ENCODE data around the gene CAMK2D. TPM values are rescaled to one million over a fixed set of nuclear protein-coding genes. Genes with fewer than 3 reads are reported as not detected.

CAMK2D gene
- total and polyA plus RNA-seq, 12 donors, result 55.6 to 286 (median 221) TPM

GRCh38 chr4:113522433-113522832 is 239.1 kb downstream of the CAMK2D start:
- no peak for TF ChIP-seq CTCF (IDR thresholded peaks at IDR 0.05)
- Histone ChIP-seq H3K4me1 (no peaks in the 10 kb centered on the region), H3K27me3 (no peaks in the 10 kb centered on the region), H3K27ac (no peak overlapping the region), H3K9me3 (no peaks in the 10 kb centered on the region), H3K36me3 (peaks cover 0 to 95% (median 3%) of the 10 kb centered on the region in 9 donors), H3K4me3 (no peak overlapping the region)
- ATAC-seq (peak in 1 of 8 donors; percentile 39), DNase-seq (no peak)
- 99 to 100% methylated on average over 2 of the region's 2 CpGs for WGBS, 2 donors
- intact Hi-C loops (cut with DNase I), result loop anchor here in 1 of 10 donors (10.0 kb wide), 1 partner anchor 48 kb away; no protein-coding TSS in a partner anchor

- intact Hi-C loops (cut with DNase I), result no loop called here
- no peak for TF ChIP-seq CTCF (IDR thresholded peaks at IDR 0.05)
- peaks cover 0 to 98% (median 33%) of the 10 kb centered on the region in 9 donors for H3K36me3 ChIP-seq
- WGBS, 2 donors, result 53% methylated on average over 2 of the region's 2 CpGs
- no peak for DNase-seq
- no peak overlapping the region for H3K4me3 ChIP-seq
- H3K4me1 ChIP-seq, result peaks cover 0 to 11% (median 0%) of the 10 kb centered on the region in 9 donors
- no peaks in the 10 kb centered on the region for H3K9me3 ChIP-seq
- H3K27ac ChIP-seq, result peak overlapping the region in 1 of 10 donors; percentile 37
- H3K27me3 ChIP-seq, result no peaks in the 10 kb centered on the region
- ATAC-seq, result peak in 1 of 8 donors; percentile 45
These were observed 248.2 kb downstream of the CAMK2D start for GRCh38 chr4:113513382-113513781.

GRCh38 chr4:113512880-113513279 is 248.7 kb downstream of the CAMK2D start:
- Histone ChIP-seq H3K4me3 (no peak overlapping the region), H3K4me1 (peaks cover 0 to 11% (median 0%) of the 10 kb centered on the region in 9 donors), H3K27me3 (no peaks in the 10 kb centered on the region), H3K9me3 (no peaks in the 10 kb centered on the region), H3K36me3 (peaks cover 0 to 98% (median 33%) of the 10 kb centered on the region in 9 donors), H3K27ac (peak overlapping the region in 1 of 10 donors; percentile 37)
- WGBS, 2 donors, result 98 to 99% methylated on average over 6 of the region's 6 CpGs
- TF ChIP-seq CTCF (IDR thresholded peaks at IDR 0.05), result no peak
- intact Hi-C loops (cut with DNase I), result no loop called here
- ATAC-seq (peak in 1 of 8 donors; percentile 50), DNase-seq (no peak)

- no peak for DNase-seq
- Histone ChIP-seq H3K27ac (peak overlapping the region in 3 of 10 donors; percentile 7 to 36 (median 25)), H3K9me3 (no peaks in the 10 kb centered on the region), H3K36me3 (peaks cover 0 to 98% (median 26%) of the 10 kb centered on the region in 9 donors), H3K27me3 (no peaks in the 10 kb centered on the region), H3K4me1 (peaks cover 0 to 11% (median 0%) of the 10 kb centered on the region in 9 donors), H3K4me3 (no peak overlapping the region)
- intact Hi-C loops (cut with DNase I), result no loop called here
- WGBS, 2 donors, result 74 to 82% methylated on average over 2 of the region's 2 CpGs
- peak in 3 of 8 donors; percentile 38 to 69 (median 43) for ATAC-seq
- no peak for TF ChIP-seq CTCF (IDR thresholded peaks at IDR 0.05)
These were observed 249.6 kb downstream of the CAMK2D start for GRCh38 chr4:113511944-113512343.

All from heart right ventricle (tissue), 16 donors.